Endothelial cell of umbilical vein (primary cell): ENCODE data around the gene BHLHE23. TPM values are rescaled to one million over a fixed set of nuclear protein-coding genes. Genes with fewer than 3 reads are reported as not detected.

Source experiments
- BruUV-seq: library from RNA; stranded (reverse); fragments of 400-500 nt; replicated peaks from 2 replicates; lab custom pipeline; 2021; lab: Mats Ljungman, UMichigan
- CTCF ChIA-PET: fragments of 300-600, 350-600 bp; sonication (Branson Sonifier 250); formaldehyde crosslinking; loops from one replicate; lab custom pipeline; 2021; ENCODE audit warnings: antibody characterized with exemption, inconsistent platforms; lab: Charles Lee
- POLR2A ChIA-PET: fragments of 300-600, 350-600 bp; sonication (Branson Sonifier 250); formaldehyde crosslinking; loops from one replicate; lab custom pipeline; 2021; ENCODE audit warnings: antibody characterized with exemption, inconsistent platforms; lab: Charles Lee
- DNase-seq: peaks from one replicate; pipeline ENCODE4 v3.0.0-alpha.2; 2011; ENCODE audit warnings: low read depth, low spot score
- FAIRE-seq: peaks from 2 replicates; lab custom pipeline; 2011; peaks lifted over from hg19 to GRCh38; lab: Jason Lieb, UNC
- H2AFZ ChIP-seq: 2 replicates; pipeline ENCODE4 v1.6.0; 2012; ENCODE audit warnings: low read depth, low read length, control low read depth, inconsistent platforms
- H3K27ac ChIP-seq: 2 replicates; pipeline ENCODE4 v1.5.1; 2011; ENCODE audit warnings: low read depth, mild to moderate bottlenecking, control low read depth, low read length, moderate library complexity; ENCODE audit not compliant: insufficient read depth
- H3K27me3 ChIP-seq, 2 experiments: 2 replicates each; pipeline versions ENCODE4 v1.6.0 to v1.6.1; 2011; ENCODE audit warnings: low read length in 2 of 2, mixed read lengths in 1 of 2; ENCODE audit not compliant: control insufficient read depth in 2 of 2, insufficient read depth in 2 of 2
- H3K36me3 ChIP-seq, 2 experiments: 2 replicates in 1 of 2; 3 replicates in 1 of 2; pipeline ENCODE4 v1.5.1; 2011; ENCODE audit warnings: low read length in 2 of 2, mild to moderate bottlenecking in 1 of 2, moderate library complexity in 1 of 2; ENCODE audit not compliant: control insufficient read depth in 2 of 2, insufficient read depth in 2 of 2; ENCODE audit errors: extremely low read depth in 1 of 2
- H3K4me1 ChIP-seq: 3 replicates; pipeline ENCODE4 v1.5.1; 2011; ENCODE audit warnings: mild to moderate bottlenecking, low read length; ENCODE audit not compliant: control insufficient read depth, insufficient read depth; ENCODE audit errors: extremely low read depth
- H3K4me2 ChIP-seq: 2 replicates; pipeline ENCODE4 v1.6.1; 2011; ENCODE audit warnings: low read length, control low read depth, mixed read lengths; ENCODE audit not compliant: insufficient read depth
- H3K4me3 ChIP-seq, 3 experiments: fragments of 200-600 bp in 1 of 3; sonication (generic), shearing (Covaris generic) in 1 of 3; replicated peaks in 1 of 3; 2 replicates each; pipeline ENCODE4 v1.5.1; 2011 to 2016; ENCODE audit warnings: control low read depth in 3 of 3, low read length in 3 of 3, mild to moderate bottlenecking in 2 of 3, inconsistent platforms in 1 of 3, low read depth in 1 of 3, moderate library complexity in 1 of 3; ENCODE audit not compliant: insufficient read depth in 1 of 3
- H3K79me2 ChIP-seq: 2 replicates; pipeline ENCODE4 v1.6.0; 2012; ENCODE audit warnings: low read length, inconsistent platforms; ENCODE audit not compliant: control insufficient read depth, insufficient read depth
- H3K9ac ChIP-seq: replicated peaks from 2 replicates; pipeline ENCODE3; 2011; ENCODE audit warnings: low read length, control low read depth; ENCODE audit not compliant: insufficient read depth; ENCODE audit errors: extremely low read depth
- H3K9me1 ChIP-seq: replicated peaks from 3 replicates; pipeline ENCODE4 v1.6.0; 2011; ENCODE audit warnings: mild to moderate bottlenecking, low read length; ENCODE audit not compliant: control insufficient read depth, insufficient read depth; ENCODE audit errors: extremely low read depth
- H3K9me3 ChIP-seq: replicated peaks from 2 replicates; pipeline ENCODE4 v1.5.1; 2012; ENCODE audit warnings: low read length, inconsistent platforms; ENCODE audit not compliant: control insufficient read depth, insufficient read depth
- H4K20me1 ChIP-seq: replicated peaks from 2 replicates; pipeline ENCODE3; 2011; ENCODE audit warnings: mild to moderate bottlenecking, low read length; ENCODE audit not compliant: control insufficient read depth, insufficient read depth; ENCODE audit errors: extremely low read depth
- EZH2 ChIP-seq: IDR thresholded peaks from 2 replicates; pipeline ENCODE4 v1.6.1; 2012; ENCODE audit warnings: borderline replicate concordance, low read depth, mild to moderate bottlenecking, moderate library complexity, low read length, inconsistent platforms; ENCODE audit not compliant: severe bottlenecking
- FOS ChIP-seq: IDR thresholded peaks from 2 replicates; pipeline ENCODE4 v1.6.1; 2011; ENCODE audit warnings: mild to moderate bottlenecking, low read length, moderate library complexity, borderline replicate concordance; ENCODE audit not compliant: insufficient read depth
- GATA2 ChIP-seq: IDR thresholded peaks from 2 replicates; pipeline ENCODE4 v1.7.0; 2011; ENCODE audit warnings: low read depth, mild to moderate bottlenecking, moderate library complexity, mixed read lengths, low read length; ENCODE audit not compliant: insufficient read length, insufficient read depth
- JUN ChIP-seq: IDR thresholded peaks from 2 replicates; pipeline ENCODE4 v1.6.1; 2011; ENCODE audit warnings: borderline replicate concordance, low read depth; ENCODE audit not compliant: insufficient read length, insufficient read depth
- MYC ChIP-seq: IDR thresholded peaks from one replicate; pipeline ENCODE4 v1.6.1; 2011; ENCODE audit warnings: mild to moderate bottlenecking, low read depth, low read length
- POLR2A ChIP-seq: IDR thresholded peaks from 2 replicates; pipeline ENCODE4 v1.6.1; 2012; ENCODE audit warnings: low read depth, mild to moderate bottlenecking, control low read depth, low read length
- POLR2AphosphoS5 ChIP-seq: IDR thresholded peaks from 2 replicates; pipeline ENCODE4 v1.6.1; 2012; ENCODE audit warnings: low read depth, mild to moderate bottlenecking, control low read depth, low read length, moderate library complexity; ENCODE audit not compliant: insufficient read depth
- dilution Hi-C: fragments of 300-500 bp; cut with MboI; formaldehyde crosslinking; loops from one replicate; pipeline ENCODE4 v1.15.0; 2019; ENCODE audit warnings: low sequenced_read_pairs; ENCODE audit not compliant: extremely low pct_ligation_motif_present
- intact Hi-C: fragments of 100-400 bp; cut with micrococcal nuclease; formaldehyde crosslinking; loops from one replicate; pipeline ENCODE4 v1.10.0; 2022
- polyA plus RNA-seq, 4 experiments: library from polyadenylated mRNA; depleted of rRNA in 3 of 4; stranded (reverse) in 3 of 4; unstranded in 1 of 4; fragments of >200 nt; gene quantifications; 2 replicates each; pipeline versions ENCODE4 v1.2.1 to v1.2.3, GENCODE V29; 2011 to 2012; ENCODE audit warnings: missing spikeins in 1 of 4
- total RNA-seq: library from RNA; stranded (reverse); gene quantifications from 2 replicates; pipeline ENCODE4 v1.2.3, GENCODE V29; 2021
- TF ChIP-seq, protein P1 (sequence below): IDR thresholded peaks from 2 replicates; pipeline ENCODE4 v1.6.1; 2011; ENCODE audit not compliant: insufficient read depth, insufficient read length
- TF ChIP-seq, protein P2 (sequence below), 2 donors: IDR thresholded peaks; 1 replicate in 1 of 2; 2 replicates in 1 of 2; pipeline ENCODE4 v1.5.1; 2011; ENCODE audit warnings: low read length in 2 of 2, mild to moderate bottlenecking in 2 of 2, moderate library complexity in 2 of 2, control low read depth in 1 of 2, inconsistent platforms in 1 of 2, low read depth in 1 of 2; ENCODE audit not compliant: insufficient read depth in 1 of 2; ENCODE audit errors: extremely low read depth in 1 of 2

BHLHE23 gene
- total and polyA plus RNA-seq, 2 donors (not counting 3 experiments of a cell fraction or from before 2014, with no cell fraction given) = not detected

DNA sequence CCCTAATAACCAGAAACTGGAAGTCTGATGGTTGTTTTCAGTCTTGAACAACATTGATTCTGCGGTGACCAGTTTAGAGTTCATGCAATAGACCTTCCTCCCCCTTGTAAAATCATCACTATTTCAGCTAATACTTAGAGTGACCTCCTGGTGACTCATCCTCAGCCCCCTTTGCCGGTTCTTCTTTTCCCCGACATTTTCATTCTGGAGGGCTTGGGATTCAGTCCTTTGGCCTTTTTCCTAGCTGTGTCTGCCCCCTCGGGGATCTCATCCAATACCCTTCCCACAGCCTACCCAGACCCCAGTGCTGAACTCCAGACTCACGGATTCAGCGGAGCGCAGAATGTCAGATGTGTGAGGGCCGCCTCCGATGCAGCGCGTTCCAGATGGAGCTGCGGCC lies 7.5 kb upstream of the BHLHE23 start:
- Histone ChIP-seq H3K36me3 (no peaks in the 10 kb centered on the region), H3K4me3 (no peak overlapping the region), H3K9me3 (no peaks in the 10 kb centered on the region), H3K27me3 (peaks cover 42 to 46% of the 10 kb centered on the region in 2 experiments), H3K9ac (no peak overlapping the region), H3K9me1 (no peaks in the 10 kb centered on the region), H2AFZ (no peak overlapping the region), H3K4me1 (no peaks in the 10 kb centered on the region), H3K79me2 (no peaks in the 10 kb centered on the region), H4K20me1 (no peaks in the 10 kb centered on the region), H3K4me2 (no peak overlapping the region), H3K27ac (no peak overlapping the region)
- no TSS peak for BruUV-seq
- CTCF ChIA-PET = interaction anchor here (1.6 kb wide), 1 partner anchor 42 kb away, joined by 11 read pairs; no protein-coding TSS in a partner anchor
- no peak for DNase-seq
- dilution Hi-C loops = no loop called here
- POLR2A ChIA-PET = no interaction called here
- intact Hi-C loops = no loop called here
- TF ChIP-seq JUN = no peak
- TF ChIP-seq, protein P1, sequence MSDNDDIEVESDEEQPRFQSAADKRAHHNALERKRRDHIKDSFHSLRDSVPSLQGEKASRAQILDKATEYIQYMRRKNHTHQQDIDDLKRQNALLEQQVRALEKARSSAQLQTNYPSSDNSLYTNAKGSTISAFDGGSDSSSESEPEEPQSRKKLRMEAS = no peak
- no peak for FAIRE-seq

DNA sequence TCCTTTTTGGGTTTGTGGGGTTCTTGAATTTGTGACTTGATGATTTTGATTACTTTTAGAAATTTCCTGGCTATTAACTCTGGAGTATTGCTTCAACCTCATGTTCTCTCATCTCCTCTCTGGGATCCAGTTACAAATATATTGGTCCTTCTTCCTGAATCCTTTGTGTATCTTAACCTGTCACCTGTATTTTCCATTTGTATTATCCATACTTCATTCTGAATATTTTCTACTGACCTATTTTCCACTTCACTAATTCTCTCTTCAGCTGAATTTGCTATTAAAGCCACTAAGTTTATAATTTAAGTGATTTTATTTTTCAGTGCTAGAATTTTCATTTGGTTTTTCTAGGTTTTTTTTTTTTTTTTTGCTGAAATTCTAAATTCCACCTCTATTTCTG lies 6.4 kb upstream of the BHLHE23 start:
- intact Hi-C loops = no loop called here
- DNase-seq (no peak), FAIRE-seq (no peak)
- no peak overlapping the region for H3K27ac ChIP-seq
- no peak overlapping the region for H3K4me2 ChIP-seq
- dilution Hi-C loops = no loop called here
- H3K4me3 ChIP-seq = no peak overlapping the region
- ChIA-PET CTCF (interaction anchor here (2.5 kb wide), 1 partner anchor 138 kb away, joined by 5 read pairs; no protein-coding TSS in a partner anchor), POLR2A (no interaction called here)
- H3K9me1 ChIP-seq = no peaks in the 10 kb centered on the region
- peaks cover 50 to 52% of the 10 kb centered on the region in 2 experiments for H3K27me3 ChIP-seq
- H3K4me1 ChIP-seq = no peaks in the 10 kb centered on the region
- no peaks in the 10 kb centered on the region for H4K20me1 ChIP-seq
- H3K9ac ChIP-seq = no peak overlapping the region
- no peak overlapping the region for H2AFZ ChIP-seq
- no peaks in the 10 kb centered on the region for H3K79me2 ChIP-seq
- H3K9me3 ChIP-seq = no peaks in the 10 kb centered on the region
- no peaks in the 10 kb centered on the region for H3K36me3 ChIP-seq
- BruUV-seq = no TSS peak
- TF ChIP-seq, protein P2, sequence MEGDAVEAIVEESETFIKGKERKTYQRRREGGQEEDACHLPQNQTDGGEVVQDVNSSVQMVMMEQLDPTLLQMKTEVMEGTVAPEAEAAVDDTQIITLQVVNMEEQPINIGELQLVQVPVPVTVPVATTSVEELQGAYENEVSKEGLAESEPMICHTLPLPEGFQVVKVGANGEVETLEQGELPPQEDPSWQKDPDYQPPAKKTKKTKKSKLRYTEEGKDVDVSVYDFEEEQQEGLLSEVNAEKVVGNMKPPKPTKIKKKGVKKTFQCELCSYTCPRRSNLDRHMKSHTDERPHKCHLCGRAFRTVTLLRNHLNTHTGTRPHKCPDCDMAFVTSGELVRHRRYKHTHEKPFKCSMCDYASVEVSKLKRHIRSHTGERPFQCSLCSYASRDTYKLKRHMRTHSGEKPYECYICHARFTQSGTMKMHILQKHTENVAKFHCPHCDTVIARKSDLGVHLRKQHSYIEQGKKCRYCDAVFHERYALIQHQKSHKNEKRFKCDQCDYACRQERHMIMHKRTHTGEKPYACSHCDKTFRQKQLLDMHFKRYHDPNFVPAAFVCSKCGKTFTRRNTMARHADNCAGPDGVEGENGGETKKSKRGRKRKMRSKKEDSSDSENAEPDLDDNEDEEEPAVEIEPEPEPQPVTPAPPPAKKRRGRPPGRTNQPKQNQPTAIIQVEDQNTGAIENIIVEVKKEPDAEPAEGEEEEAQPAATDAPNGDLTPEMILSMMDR (IDR thresholded peaks at IDR 0.05; ENCODE audit: extremely low read depth in 1 of 2, insufficient read depth in 1 of 2, low read depth in 1 of 2, low read length in 2 of 2) = no peak
- TF ChIP-seq, protein P1 = no peak
- TF ChIP-seq POLR2AphosphoS5 (no peak), MYC (no peak), FOS (no peak), EZH2 (no peak), GATA2 (no peak), JUN (no peak), POLR2A (no peak)
